ENCODE results near the gene COL12A1.
"Not testable (repeated sequence)": the region's sequence is repeated elsewhere in the genome, so short reads cannot be mapped to it uniquely, and the experiment has no call there.

COL12A1 gene

DNA sequence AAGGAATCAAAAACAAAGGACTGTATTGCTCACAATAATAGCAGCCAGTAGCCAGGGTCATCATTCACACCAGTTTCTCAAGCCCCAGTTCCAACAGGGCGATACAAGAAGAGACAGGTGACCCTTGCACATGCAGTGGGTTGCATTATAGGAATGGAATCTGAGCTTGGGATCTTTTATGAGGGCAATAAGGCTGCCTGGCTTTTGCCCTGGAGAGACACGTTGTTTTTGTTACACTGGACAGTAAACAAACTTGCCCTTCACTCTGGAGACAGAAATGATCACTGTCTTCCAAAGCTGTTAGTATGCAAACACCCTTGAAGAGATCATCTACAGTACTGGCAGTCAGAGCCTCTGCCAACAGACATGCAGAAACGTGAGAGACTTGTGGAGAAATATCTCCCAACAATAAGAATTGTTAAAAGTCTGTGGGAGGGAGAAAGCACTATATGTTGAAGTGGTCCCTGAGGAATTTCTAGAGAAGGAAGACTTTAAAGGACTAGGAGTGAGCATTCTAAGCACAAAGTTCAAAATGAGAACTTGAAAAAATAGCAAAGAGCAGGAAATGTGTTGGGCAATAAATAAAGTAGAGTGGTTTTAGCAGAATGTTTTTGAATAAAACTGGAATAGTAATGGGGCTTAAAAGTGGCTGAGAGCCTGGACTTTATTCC lies 6.2 kb upstream of the COL12A1 start:
- DNase-seq: no peak

GRCh38 chr6:75210885-75211739 lies 5.3 kb upstream of the COL12A1 start:
- no peak for DNase-seq

DNA sequence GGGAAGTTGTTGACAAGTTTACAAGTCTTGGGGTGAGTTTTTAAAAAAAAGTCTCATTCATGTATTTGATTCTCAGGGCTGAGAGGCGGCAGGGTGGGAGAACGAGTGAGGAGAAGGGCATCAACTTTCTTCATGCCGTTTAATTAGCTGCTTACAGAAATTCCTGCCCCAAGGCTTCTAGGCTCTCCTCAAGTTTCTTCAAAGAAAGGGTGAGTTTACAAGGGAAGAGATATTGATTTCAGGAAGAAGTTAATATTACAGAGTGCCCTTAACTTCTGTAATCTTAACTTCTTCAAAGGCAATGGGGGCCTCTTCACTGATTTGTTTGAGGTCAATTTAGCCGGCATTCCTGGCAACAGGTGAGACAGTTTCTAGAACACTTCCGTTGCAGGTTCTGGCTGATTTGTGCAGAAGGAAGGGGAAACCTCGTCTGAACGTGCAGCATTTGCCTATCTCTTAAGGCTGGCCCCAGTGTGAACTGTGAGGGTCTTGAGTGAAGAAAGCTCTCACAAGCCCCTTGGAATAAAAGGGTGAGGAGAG lies 3.4 kb upstream of the COL12A1 start:
- no peak for DNase-seq

GRCh38 chr6:75208298-75209183 lies 2.7 kb upstream of the COL12A1 start:
- DNase-seq: peak; percentile 93

- peak; percentile 55 for DNase-seq
These were observed 906 bp upstream of the COL12A1 start for GRCh38 chr6:75206576-75207342.

DNA sequence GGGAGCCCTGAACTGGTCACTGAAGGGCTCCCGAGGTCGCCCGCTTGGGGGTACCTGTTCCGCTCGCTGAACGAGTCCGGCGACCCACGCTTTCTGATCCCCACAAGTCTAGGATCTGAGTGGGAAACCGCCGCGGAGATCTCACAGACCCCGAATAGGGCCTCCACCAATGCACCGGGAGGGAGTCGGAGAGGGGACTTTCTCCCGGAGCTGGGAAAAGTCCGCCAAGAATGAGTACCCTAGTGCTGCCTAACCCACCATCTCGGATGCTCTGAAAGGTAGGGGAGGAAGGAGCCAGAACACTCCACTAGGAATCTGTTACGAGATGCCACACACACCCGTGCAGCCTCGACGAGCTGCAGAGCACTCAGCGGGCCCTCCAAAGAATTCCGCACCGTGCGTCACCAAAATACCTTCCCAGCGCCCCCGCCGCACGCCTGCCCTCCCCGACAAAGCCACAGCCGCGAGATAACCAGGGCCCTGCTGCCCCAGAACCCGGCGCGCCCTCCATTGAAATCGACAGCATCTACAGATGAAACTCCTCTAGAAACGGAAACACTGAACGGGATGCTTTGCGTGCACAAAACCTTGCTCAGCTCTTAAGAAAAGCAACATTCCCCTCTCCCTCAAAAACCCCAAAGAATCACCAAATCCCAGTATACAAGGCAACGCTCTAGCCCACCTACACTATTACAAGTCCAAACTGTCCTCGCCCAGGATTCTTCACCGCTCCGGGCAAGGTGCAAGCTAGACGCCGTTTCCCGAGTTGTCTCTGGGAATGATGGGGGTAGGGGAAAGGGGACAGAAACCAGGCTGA lies 686 bp downstream of the COL12A1 start:
- peak; percentile 59 for DNase-seq

DNA sequence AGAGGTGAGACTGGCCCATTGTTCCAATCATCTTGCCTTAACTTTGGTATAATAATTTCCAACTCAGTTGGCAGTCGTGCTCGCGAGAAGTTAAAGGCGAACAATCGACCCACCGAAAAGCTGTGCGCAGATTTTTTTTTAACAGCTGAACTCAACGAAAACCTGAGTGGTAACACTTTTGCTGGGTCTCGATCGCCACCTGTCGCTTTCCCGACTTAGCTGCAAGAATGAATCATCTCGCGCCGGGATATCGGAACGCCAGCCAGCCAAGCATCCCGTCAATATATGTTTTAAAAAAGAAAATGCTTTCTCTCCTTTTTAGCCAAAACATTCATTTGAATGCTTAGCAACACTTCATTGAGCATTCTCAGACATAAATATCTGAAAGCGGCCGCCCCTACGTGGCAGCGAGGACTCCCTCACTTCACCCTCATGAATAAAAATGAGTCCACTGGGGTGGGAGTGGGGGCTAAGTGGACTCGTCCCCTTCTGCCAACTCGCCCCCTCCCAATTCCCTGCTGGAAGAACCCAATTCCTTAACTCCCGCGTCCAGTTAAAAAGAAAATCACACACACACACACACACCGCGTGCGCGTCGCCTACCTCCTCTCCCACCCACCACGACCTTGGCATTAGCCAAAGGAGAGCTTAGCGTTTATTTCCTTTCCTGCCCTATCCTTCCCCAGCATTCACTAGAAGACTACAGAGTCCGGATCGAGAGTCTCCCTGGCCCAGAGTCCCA lies 1.5 kb downstream of the COL12A1 start:
- DNase-seq: peak; percentile 58

DNA sequence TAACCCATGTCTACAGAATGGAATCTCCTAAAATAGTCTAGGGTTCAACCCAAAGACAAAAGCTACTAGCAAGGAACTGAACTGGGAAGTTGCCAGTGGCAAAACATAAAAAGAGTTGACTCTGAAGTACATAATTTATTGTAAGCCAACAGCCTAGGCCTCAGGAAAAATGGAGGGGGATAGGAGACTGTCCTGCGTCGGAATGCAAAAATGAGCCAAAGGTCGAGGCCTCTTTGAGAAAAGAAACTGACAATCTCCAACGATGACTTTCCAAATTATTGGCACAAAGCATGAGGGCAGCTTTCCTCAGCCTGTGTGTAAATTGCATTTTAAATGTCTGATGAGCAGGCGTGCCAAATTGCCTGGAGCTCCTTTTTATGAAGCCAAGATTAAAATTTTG lies 2.1 kb downstream of the COL12A1 start:
- no peak for DNase-seq

GRCh38 chr6:75202676-75203131 lies 3.1 kb downstream of the COL12A1 start:
- DNase-seq: no peak

DNA sequence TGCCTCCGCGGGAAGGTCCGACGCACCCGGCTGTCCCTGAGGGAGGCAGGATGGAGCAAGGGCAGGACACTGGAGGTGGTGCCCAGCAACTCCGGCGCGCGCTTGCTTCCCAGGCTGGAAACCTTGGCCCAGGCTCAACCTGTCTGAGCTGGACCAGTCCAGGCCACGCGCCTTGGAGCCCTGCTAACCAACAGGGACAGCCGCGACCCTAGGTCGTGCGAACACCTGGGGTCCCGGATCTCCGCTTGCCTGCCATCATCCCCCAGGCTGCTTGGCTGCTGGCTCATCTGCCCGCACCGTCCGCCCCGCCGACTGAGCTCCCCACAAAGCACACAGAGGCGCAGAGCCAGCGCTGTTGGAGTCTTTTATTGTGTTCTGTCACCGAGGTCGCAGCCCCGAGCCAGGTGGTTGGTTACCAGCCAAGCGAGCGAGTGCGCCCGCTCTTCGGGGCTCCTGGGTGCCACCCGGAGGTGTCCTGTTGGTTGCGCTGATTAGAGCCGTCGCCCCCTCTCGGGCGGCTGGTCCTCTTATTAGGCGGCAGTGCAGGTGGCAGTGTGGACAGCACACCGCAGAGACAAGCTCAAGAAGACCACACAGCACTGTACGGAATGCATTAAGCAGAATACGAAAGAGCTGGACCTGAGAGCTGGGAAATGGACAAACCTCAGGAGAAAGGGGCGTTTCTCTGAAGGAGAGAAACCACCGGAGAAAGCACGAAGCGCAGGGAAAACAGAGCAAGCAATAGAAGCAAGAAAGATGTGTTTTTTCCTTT lies 3.8 kb downstream of the COL12A1 start:
- DNase-seq: no peak

DNA sequence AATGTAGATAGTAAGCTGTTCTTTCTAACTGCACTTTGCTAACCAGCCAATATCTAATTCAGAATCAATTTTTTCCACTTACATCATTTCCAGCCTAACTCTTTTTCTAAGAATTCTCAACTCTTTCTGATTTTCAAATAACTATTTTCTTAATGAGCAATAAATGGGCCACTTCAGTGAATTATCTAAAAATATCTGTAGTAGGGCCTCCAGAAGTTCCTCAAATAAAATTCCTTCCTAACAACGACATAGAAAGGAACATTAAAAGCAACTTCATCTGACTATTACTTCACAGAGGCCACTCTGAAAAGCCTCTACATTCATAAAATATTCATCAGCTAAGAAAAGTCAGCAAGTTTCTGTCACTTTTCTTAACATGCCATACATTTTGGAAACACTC lies 4.8 kb downstream of the COL12A1 start:
- no peak for DNase-seq

- DNase-seq: no peak
These were observed 6.0 kb downstream of the COL12A1 start for GRCh38 chr6:75199889-75200288.

GRCh38 chr6:75196081-75196687 lies 9.7 kb downstream of the COL12A1 start:
- no peak for DNase-seq

GRCh38 chr6:75188221-75188925 lies 17.5 kb downstream of the COL12A1 start:
- no peak for DNase-seq

GRCh38 chr6:75186581-75186980 lies 19.3 kb downstream of the COL12A1 start:
- not testable (repeated sequence) for DNase-seq

DNA sequence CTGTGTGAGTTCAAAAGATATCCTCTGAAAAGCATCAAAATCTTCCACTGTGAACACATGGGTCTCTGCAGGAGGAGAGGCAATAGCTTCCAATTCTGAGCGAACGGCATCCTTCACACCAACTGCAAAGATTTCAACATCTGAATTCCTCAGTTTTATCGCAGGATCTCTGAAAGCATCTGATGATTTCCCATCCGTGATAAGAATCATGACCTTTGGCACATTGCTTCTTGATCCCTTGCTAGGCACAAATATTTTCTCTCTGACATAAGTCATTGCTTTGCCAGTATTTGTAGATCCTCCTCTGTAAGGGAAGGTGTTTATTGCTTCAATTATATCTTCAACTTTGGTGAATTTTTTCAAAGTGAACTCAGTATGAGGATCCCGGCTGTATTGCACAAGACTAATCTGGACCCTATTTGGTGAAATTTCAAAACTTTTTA lies 22.7 kb downstream of the COL12A1 start:
- DNase-seq: no peak

- no peak for DNase-seq
These were observed 25.0 kb downstream of the COL12A1 start for GRCh38 chr6:75180864-75181263.

DNA sequence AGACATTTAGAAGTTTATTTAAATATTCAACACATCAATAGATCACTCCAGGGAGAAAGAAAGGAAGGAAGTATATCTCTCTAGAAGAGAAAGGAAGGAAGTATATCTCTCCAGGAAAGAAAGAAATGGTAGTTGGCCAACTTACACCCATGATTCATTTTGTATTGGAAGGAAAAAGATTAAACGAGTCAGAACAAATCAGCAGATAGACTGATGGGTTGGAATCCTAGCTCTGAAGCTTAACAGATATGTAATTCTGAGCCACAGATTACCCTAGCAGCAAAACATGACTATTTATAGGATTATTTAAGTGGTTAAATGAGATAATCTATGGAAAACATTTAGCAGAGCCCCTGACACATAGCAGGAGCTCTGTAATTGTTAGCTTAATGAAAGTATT lies 27.1 kb downstream of the COL12A1 start:
- DNase-seq: no peak
